NCI-H2171 treated with DMSO at 0.1 percent for 48 hours (cell line): ENCODE measurements around the gene MARCHF10.

Experiments
- DNase-seq: peaks from one replicate; lab custom pipeline; 2025; lab: John Stamatoyannopoulos, UW

The MARCHF10 gene

DNA sequence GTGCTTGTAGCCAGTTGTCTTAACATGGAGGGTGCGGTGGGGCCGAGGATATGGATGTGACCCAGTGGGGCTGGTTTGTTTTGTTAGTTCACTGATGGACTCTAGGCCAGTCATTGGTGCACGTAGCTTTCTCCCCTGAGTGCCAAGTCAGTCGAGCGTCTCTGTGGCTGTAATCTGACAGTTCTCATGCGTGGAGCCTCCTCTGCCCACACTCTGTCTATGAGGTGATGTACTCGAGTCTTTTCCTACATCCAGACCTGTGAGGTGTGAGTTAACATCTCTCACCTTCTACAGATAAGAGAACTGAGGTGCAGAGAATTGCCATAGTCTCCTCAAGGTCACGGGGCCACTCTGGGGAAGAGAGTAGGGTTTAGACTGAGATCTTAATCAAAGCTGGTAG is 90.2 kb downstream of the MARCHF10 start:
- no peak for DNase-seq

DNA sequence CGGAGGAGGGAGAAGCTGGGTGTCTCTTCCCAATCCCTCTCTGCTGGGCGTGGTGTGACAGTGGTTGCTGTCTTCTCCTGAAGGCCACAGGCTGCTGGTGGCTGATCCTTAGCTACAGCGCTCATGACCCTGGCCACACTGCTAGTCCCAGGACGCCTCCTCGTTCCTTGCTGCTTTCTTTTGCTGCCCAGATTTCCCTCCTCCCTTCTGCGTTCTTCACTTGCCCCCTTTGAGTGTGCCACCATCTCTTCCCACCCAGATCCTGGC is 90.6 kb downstream of the MARCHF10 start:
- DNase-seq, result no peak

DNA sequence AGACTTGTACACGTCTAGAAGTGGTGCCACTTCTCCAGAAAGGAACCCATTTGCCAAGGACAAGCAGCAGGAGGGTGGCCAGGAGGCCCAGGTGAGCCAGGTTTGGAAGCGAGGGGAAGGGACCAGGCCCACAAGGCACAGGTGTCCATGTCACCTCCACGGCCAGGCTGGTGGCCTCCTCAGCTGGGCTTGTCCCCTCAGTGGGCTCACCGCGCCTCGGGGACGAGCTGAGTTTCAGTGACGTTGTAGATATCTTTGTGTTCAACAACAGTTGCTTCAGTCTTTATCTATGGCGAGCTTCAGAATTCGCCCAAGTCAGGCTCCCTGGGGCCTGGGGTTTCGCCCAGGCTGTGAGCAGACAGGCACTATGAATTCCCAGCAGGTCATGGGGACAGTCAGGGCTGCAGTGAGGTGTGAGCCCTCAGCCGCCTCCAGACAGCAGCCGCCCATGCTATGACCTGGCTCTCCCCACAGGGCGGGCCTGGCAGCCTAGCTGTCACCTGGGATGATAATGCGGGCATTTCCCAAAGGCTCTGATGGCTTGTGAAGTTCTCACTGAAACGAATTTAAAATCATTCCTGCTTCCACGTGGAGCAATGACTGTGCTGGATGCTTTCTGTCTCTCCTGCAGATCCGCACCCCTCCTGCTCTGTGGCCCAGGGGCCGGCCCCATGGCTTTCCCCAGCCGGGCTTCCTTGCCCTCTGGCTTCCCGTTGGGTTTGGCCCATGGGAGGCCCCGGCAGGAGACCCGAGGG is 91.1 kb downstream of the MARCHF10 start:
- no peak for DNase-seq

DNA sequence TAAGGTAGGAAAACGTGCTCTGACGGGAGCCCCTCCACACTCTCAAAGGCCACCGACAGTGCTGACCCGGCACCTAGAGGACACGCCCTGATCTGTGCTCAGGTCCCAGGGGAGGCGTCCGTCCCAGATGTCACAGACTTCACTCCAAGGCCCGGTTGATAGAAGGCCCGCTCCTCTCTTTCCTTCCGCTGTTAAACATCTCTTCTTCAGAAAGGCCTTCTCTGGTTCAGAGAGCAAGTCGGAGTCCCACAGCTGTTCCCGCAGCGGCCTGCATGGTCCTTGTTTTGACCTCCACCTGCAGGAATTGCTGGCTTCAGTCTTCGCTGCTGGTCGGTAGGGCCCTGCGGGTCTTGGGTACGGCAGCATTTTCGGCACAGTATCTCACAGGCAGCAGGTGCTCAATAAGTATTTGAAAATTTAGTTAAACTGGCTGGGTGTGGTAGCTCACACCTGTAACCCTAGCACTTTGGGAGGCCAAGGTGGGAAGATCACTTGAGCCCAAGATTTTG is 92.2 kb downstream of the MARCHF10 start:
- no peak for DNase-seq

DNA sequence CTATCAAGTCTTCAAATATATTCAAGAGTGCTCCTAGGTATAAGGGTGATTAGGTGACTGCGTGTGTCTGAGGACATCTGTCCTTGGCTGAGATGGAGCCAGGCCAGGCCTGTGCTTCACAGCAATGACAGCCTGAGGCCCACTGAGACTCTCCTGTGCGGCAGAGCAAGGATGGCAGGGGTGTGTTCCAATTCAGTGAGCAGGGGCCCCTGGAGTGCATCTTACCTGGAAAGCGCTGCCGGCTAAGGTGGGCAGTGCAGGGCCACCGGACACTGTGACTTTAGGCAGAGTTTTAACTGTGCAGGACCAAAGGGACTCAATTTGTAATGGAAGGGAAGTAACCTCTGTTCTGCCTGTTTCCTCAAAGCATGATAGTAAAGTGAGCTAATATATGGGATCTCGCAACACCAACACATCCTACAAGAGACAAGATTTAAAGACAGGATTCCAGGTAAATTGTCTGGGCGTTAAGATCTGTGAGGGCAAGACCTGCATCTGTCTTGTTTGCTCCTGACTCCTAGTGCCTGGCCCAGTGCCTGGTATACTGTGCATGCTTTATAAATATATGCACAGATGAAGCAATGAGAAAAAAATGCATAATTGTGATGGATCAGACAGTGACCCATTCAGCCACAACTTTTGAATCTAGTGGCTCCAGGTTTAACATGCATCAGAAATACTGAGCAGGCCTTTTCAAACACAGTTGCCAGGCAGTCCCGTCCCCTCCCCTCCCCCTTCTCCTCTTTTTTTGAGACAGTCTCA is 93.9 kb downstream of the MARCHF10 start:
- DNase-seq, result no peak

DNA sequence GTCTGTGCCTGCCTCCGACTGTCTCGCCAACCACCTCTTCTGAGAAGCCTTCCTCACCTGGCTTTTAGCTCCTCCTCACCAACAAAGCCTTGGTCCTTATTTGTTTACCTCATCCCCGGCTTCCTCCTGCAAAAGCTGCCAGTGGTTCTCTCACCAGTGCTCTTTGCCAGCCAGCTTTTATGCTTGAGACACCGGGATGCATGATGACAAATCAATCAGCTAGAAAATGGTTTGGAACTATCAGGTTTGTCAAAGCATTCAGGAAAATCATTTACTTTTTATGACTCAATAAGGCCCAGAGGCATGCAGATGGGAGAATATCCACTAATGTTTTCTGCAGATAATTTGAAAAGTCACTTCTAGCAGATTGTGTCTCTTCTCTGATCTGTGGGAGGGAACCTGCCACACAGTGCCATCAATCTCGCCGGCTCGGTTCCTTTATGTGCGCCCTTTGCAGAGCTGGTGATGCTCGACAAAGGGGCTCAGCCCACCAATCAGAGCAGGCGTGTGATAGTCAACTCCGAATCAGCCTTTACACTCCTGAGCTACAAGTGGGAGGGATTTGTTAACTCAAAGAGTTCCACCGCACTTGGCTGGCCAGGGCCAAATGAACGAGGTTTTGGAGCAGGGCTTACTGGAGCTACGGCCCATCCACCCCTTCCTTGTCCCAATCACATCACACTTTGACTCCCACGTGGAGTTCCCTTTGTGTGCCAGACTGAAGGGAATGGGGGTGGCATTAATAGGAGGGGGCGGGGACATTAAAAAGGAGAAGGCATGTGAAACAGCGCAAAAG is 94.8 kb downstream of the MARCHF10 start:
- DNase-seq, result no peak

DNA sequence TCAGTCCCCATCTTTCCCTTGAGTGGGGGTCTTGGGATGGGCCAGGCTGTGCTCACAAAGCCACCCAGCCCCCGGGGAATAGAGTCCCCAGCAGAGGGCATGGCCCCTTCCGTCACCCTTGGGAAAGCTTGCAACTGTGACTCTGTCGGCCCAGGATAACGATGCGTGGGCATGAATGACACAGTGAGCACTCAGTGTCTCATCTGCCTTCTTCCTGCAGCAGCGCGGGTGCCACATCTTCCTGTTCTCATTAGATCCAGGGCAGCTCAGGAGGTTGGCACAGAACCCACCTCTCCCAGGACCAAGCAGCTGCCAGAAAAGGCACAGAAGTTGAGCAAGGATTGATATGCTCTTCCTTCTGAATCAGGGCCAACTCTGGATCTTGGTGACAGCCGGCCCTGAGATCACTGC is 95.9 kb downstream of the MARCHF10 start:
- DNase-seq, result peak; percentile 28

DNA sequence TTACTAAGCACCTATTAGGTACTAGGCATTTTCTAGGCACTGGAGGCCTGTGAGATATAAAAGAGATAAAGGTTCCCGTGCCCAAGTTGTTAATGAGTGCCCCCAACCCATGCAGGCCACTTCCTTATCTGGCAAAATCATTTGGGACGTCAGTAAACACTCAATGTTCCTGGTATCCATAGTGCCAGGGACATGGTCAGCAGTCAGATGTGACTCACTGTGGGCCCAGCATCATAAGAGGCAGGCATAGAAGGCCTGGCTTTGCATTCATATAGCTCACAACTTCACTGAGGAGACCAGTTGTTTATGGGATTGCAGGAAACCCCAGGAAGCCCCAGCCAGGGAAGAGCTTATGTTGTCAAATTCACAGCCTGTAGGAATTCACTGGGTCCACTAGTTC is 99.5 kb downstream of the MARCHF10 start:
- DNase-seq, result no peak

DNA sequence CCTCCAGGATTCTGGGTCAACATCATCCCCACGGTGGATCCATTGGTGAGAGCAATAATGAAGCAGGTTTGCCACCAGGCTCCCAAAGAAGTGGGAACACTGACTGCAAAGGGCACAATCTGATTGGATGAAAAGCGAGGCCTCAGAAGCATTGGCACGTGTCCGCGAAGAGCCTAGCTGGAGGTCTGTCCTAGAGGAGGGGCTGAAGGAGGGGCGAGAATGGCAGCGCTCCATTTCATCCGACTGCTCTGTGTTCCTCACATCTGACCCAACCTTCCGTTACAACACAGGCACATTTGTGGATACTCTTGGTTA is 100.7 kb downstream of the MARCHF10 start:
- DNase-seq, result no peak

DNA sequence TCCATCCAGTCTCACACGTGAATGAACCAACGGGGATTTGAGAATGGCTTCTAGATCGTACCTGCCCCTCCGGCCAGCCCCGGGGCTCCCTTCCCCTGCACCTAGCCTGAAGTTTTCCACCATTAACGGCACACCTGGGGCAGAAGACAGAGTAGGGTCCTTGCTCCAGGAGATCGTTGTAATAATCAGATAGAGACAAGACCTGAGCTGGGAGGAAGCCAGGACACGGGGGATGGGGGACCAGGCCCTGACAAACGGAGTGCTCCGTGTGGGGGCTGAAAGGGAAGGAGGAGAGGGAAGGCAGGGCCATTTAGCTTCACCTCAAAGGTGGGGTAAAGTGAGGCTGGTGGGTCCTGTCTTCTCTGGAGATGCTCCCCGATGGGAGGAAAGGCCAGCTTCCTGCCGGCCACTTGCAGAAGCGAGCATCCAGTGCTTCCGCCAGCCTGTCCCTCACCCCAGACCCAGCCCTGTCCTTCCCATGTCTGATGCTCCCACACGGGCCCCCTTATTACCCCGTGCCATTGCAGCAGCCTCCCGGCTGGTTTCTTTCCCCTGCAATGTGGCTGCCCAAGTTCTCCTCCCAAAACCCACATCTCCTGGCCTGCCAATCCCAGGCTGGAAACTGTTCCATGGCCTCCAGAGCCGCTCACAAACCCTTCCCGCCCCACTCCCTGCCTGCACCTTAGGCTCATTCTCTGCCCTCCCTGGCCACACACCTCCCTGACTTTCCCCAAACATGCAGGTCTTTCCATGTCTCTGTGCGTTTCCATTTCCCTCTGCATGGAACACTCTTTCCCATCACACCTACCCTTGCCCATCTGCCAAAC is 101.3 kb downstream of the MARCHF10 start:
- DNase-seq, result no peak

DNA sequence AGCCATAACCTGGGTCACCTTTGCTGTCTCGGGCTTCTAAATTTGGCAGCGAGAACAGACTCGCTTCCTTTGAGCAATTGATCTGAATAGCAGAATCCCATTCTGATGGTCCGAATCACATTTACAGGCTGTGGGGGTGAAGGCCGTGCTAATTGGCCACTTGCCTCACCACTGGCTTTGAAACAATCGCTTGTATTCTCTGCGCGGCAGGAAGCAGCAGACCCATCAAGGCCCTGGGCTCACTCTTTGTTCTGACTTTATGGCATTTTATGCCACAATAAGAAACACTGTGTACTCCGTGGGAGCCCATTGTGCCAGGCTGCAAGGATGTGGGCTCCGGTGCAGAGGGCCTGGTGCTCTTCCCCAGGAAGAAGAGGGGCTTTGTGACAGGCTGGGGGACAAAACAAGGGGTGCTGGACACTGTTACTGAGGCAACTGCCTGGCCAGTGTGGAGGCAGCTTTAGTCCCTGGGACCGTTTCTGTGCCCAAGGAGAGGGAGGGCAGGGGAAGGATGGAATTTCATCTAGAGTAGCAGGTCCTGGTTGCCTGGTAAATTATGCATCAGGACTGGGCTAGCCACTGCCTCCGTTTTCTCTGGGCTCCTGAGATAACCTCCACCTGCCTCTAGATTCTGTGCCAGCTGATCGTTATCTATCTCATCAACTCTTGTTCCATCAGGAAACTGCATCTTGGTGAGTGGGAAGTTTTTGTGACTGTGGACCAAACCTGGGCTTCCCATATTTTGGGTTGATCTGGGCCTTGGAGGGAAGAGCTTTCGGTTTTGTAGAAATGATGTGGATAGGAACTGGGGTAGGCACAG is 102.1 kb downstream of the MARCHF10 start:
- peak; percentile 24 for DNase-seq

DNA sequence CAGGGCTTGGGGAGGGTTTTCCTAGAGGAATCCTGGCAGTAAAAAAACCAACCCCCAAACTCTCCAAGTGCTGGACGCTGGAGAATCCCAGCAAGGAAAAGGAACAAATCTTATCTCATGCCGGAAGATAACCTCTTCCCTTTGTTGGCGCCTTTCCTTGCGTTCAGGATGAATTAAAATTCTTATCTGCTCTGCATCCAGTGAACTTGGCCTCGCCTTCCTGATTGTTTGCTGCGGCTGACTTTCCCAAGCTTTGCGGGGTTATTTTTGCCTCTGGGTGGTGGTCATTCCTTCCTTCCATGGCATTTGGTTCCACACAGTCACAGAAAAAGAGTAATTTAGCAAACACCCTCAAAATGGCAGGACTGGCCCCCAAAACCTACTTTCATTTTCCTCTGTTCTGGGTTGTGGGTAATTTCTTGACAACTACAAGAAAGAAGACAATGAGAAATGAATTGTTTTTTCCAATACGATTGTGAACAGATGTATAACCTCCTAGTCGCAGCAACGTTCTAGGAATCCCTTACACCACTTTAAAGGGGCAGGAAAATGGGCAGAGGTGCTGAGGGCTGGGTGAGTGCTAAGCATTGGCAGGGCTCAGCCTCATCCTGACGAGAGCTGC is 102.8 kb downstream of the MARCHF10 start:
- DNase-seq, result no peak

DNA sequence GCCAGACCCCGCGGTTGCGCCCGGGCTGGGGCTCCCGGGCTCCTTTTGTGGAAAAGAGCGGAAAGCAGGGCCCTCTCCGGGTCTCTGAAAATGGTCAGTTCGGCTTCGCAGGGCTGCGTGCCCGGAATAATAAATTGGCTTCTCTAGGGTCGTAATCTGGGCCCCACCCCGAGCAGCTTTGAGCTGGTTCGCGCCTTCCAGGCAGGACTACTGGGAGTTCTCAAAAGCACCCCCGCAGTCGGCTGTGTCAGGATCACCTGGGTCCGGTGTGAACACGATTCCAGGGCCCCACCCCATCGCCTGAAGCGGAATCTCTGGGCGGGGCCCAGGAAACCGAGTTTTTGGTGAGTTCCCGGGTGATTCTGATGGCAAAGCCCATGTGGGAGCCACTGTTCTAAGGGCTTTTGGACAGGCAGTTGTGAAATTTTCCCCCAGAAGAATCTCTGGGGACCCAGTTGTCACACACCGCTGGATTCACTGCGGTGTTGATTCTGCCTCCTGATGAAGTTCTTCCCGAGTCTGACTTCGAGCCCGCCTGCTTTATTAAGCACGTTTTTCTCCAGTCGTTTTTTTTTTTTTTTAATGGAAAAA is 103.6 kb downstream of the MARCHF10 start:
- peak; percentile 61 for DNase-seq

DNA sequence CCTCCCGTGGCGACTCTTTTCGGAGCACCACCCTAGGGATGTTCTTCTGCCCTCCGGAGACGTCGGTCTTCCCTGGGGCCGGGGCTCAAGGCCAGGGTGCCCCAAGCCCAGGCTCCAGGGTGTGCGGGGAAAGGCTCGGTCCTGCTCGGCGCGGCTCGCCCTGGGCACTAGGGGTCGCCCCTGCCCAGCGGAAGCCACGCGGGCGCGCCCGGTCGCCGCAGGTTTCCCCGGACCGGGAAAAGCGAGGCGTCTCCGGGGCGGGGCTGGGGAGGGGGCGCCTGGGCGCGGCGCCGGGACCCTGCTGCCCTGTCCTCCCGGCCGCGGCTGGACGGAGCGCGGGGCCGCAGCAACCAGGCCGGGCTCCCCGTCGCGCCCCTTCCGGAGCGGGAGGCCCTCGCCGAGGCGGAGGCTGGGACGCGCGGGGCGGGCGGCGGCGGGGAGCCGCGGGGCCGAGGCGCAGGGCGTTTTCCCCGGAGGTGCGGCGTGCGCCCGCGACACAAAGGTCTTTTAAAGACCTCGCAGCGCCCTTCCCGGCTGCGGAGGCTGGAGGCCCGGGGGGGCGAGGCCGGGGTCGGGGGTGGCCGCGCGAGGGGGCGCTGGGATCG is 104.2 kb downstream of the MARCHF10 start:
- DNase-seq, result peak; percentile 62

DNA sequence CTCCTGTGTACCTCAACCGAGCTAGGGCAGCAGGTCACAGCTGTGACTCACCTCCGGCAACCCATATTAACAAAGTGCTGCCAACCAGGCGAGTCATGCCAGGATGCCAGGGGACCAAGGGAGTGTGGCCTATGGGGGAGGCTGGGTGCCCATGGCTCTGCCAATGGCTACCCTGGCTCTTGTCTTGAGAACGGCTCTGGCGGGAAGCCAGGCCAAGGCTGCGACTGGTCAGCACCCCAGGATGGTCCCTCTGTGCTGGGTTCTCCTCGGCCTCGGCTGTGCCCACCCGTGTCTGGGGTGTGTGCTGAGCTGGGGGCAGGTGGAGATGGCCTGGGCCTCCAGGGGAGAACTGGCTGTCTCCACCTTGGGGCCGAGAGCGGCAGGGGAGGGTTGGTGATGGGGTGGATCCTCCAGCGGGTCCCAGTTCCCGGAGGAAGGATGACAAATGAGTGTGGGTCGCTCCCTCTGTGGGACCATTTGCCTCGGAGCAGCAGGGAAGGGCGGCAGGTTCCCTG is 104.8 kb downstream of the MARCHF10 start:
- DNase-seq, result no peak

DNA sequence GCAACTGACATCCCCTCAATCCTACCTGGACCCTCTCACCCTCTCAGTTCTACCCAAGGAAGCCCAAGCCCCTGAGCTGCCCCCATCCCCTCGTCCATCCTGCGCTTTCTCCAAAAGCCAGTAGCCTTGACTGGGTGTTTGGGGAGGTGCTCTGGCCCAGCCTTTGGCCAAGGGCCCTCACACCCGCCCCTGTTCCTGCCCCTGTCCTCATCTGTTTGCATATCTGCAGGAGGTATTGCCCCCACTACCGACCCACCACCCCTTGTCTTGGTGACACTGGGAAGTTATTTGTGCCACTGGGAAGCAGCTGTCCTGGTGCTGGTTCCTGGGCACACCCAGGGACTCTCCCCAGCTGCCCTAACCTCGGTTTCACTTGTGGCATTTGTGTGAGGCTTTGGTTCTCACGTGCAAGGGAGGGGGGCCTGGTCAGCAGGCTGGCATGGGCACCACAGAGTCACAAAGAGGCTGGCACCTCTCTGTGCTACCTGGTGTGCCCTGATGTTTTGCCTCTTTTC is 105.3 kb downstream of the MARCHF10 start:
- no peak for DNase-seq

DNA sequence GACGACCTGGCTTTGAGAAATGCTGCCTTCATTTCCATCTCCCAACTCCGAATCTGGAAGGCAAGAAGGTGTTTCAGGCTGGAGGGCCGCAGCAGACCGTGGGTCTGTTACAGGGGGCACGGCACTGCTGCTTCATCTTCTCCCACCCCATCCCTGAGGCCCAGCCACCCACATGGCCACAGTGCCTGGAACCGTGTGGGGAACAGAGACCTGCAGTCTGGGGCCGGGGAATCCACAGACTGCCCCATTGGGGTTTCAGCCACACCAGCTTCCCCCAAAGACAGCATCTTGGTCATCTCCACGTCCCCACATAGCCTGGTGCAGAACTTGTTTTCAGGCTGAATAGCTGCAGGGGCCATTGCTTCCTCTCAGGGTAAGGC is 106.4 kb downstream of the MARCHF10 start:
- DNase-seq, result no peak

DNA sequence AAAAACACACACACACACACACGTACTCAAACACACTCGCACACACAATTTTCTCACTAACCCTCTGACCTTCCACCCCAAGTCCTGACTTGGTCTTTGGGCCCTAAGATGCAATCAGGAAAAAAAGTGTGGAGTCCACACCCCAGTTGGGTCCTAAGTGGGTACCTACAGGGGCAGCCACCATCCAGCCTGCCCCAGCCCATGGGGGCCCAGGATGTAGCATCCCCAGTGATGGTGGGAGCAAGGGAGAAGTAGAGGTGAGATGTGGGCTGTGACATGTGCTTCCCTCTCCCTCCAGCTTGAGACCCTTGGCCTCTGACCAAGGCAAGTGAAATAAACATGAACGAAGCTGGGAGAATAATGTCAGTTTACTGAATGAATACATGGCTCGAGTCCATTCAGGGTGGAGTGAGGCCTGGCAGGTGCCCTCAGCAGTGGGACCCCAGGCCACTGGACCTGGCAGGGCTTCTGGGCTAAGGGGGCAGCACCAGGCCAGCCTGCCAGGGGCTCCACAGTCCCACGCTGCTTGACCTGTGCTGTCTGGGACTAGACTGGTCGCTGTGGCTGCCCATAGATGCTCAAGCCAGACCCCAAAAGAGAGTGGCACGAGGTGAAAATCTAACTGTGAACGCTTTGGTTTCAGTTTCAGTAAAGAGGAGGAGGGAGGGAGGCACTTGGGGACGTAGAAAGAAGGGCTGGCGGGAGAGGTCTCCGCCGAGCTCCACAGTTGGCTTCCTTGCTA is 107.0 kb downstream of the MARCHF10 start:
- DNase-seq, result no peak

DNA sequence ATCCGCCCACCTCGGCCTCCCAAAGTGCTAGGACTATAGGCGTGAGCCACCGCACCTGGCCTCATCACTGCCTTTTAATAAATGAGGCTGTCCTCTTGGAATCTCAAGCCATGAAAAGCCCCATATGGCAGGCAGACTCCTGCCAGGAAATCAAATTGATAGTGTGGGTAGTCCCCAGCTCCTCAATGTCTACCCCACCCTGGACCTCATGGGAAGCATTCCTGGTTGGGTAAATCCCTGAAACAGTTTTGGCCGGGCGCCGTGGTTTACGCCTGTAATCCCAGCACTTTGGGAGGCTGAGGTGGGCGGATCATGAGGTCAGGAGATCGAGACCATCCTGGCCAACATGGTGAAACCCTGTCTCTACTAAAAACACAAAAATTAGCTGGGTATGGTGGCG is 109.7 kb downstream of the MARCHF10 start:
- DNase-seq, result peak; percentile 40
